ENCODE results near the gene ASB7.

- TF ChIP-seq CTCF (IDR thresholded peaks at IDR 0.05) (no peak), EZH2 (IDR thresholded peaks at IDR 0.05) (no peak), EZH2phosphoT487 (IDR thresholded peaks at IDR 0.05) (no peak)
These were observed 13.4 kb downstream of the ASB7 start for GRCh38 chr15:100615801-100616200.
